Measurements from ENCODE around the gene ABCC1. TPM values are rescaled to one million over a fixed set of nuclear protein-coding genes. Genes with fewer than 3 reads are reported as not detected.
A peak's percentile ranks its signal among the peaks of the same experiment; 100 is the strongest.
"Not testable (repeated sequence)": the region's sequence is repeated elsewhere in the genome, so short reads cannot be mapped to it uniquely, and the experiment has no call there.

Gene ABCC1
- polyA plus RNA-seq, 1 experiment = 69.7 TPM

DNA sequence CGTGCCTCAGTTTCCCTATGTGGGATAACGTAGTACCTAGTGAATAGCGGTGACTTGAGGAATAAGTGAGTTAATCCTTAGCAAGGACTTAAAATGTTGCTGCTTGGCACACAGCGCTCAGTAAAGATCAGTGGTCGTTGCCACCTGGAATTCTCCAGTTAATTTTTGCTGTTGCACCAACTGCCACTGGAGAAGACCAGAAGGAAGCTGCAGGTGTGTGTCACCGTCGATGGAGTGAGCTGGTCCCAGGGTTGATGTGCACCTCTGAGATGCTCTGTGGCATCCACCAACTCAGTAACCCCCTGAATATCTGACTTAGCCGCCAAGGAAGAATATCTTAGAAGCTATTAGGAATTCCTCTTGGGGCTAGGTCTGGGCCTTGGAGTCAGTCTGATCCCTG is 4.1 kb downstream of the ABCC1 start:
- Histone ChIP-seq H3K9me3 (ENCODE audit: control insufficient read depth, insufficient read depth, low read length) (no peaks in the 10 kb centered on the region), H3K27ac (ENCODE audit: low read depth, low read length) (no peak overlapping the region), H3K4me3 (ENCODE audit: low read depth, low read length) (no peak overlapping the region), H3K27me3 (ENCODE audit: control insufficient read depth, insufficient read depth, low read length) (no peaks in the 10 kb centered on the region)
- TF ChIP-seq, protein P1, sequence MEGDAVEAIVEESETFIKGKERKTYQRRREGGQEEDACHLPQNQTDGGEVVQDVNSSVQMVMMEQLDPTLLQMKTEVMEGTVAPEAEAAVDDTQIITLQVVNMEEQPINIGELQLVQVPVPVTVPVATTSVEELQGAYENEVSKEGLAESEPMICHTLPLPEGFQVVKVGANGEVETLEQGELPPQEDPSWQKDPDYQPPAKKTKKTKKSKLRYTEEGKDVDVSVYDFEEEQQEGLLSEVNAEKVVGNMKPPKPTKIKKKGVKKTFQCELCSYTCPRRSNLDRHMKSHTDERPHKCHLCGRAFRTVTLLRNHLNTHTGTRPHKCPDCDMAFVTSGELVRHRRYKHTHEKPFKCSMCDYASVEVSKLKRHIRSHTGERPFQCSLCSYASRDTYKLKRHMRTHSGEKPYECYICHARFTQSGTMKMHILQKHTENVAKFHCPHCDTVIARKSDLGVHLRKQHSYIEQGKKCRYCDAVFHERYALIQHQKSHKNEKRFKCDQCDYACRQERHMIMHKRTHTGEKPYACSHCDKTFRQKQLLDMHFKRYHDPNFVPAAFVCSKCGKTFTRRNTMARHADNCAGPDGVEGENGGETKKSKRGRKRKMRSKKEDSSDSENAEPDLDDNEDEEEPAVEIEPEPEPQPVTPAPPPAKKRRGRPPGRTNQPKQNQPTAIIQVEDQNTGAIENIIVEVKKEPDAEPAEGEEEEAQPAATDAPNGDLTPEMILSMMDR (IDR thresholded peaks at IDR 0.05; ENCODE audit: low read depth, low read length) = no peak
- no peak for DNase-seq (ENCODE audit: low read depth, low spot score)
- ChIA-PET CTCF (interaction anchor here (1.7 kb wide), 1 partner anchor 79 kb away, joined by 4 read pairs; no protein-coding TSS in a partner anchor), POLR2A (no interaction called here)

DNA sequence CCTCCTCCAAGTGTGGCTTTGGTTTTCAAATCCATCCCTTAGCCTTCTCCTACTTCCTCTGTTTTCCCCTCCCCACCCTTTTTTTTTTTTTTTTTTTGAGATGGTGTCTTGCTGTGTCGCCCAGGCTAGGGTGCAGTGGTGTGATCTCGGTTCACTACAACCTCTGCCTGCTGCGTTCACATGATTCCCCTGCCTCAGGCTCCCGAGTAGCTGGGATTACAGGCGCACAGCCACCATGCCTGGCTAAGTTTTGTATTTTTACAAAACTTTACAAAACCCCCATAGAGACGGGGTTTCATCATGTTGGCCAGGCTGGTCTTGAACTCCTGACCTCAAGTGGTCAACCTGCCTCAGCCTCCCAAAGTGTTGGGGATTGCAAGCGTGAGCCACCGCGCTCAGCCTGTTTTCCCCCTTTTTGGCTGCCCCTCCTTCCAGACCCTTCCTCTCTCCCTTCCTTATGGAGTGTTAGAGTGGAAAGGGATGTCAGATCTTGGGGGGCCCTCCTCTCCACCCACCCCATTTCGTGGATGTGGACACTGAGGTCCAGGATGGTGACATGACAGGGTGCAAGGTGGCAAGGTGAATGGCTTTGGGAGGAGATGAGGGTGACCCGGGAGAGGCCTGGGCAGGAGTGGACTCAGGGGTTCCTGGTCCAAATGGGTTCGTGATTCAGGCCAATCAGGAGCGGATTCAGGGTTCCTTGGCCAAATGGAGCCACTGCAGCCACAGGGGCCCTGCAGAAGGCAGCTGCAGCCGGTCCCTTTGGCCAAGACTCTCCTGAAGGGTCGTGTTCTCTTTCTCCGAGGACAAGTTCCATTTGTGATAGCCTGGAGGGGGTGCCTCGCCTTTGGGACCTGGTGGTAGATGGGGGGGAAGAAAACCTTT is 4.8 kb downstream of the ABCC1 start:
- Histone ChIP-seq H3K27me3 (ENCODE audit: control insufficient read depth, insufficient read depth, low read length) (no peaks in the 10 kb centered on the region), H3K27ac (ENCODE audit: low read depth, low read length) (peak overlapping the region; percentile 21), H3K4me3 (ENCODE audit: low read depth, low read length) (no peak overlapping the region), H3K9me3 (ENCODE audit: control insufficient read depth, insufficient read depth, low read length) (no peaks in the 10 kb centered on the region)
- ChIA-PET CTCF (interaction anchor here (1.7 kb wide), 1 partner anchor 79 kb away, joined by 4 read pairs; no protein-coding TSS in a partner anchor), POLR2A (no interaction called here)
- TF ChIP-seq, protein P1 (IDR thresholded peaks at IDR 0.05; ENCODE audit: low read depth, low read length) = no peak
- no peak for DNase-seq (ENCODE audit: low read depth, low spot score)

DNA sequence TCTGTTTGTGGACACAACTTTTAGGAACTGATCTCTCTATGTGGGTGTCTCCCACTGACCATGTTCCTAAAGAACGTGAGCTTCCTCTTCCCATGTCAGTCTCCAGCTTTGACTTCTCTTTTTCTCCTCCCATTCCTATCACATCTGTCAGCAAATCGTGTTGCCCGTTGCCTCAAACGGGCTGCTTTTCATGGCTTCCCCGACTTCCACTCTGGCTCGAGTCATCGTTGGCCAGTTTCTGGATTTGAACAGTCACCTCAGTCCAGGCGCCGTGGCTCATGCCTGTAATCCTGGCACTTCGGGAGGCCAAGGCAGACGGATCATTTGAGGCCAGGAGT is 5.4 kb downstream of the ABCC1 start:
- Histone ChIP-seq H3K27ac (ENCODE audit: low read depth, low read length) (no peak overlapping the region), H3K4me3 (ENCODE audit: low read depth, low read length) (no peak overlapping the region), H3K27me3 (ENCODE audit: control insufficient read depth, insufficient read depth, low read length) (no peaks in the 10 kb centered on the region), H3K9me3 (ENCODE audit: control insufficient read depth, insufficient read depth, low read length) (no peaks in the 10 kb centered on the region)
- TF ChIP-seq, protein P1 (IDR thresholded peaks at IDR 0.05; ENCODE audit: low read depth, low read length) = no peak
- DNase-seq (ENCODE audit: low read depth, low spot score) = no peak
- CTCF ChIA-PET = interaction anchor here (1.7 kb wide), 1 partner anchor 80 kb away, joined by 4 read pairs; no protein-coding TSS in a partner anchor
- POLR2A ChIA-PET = no interaction called here

DNA sequence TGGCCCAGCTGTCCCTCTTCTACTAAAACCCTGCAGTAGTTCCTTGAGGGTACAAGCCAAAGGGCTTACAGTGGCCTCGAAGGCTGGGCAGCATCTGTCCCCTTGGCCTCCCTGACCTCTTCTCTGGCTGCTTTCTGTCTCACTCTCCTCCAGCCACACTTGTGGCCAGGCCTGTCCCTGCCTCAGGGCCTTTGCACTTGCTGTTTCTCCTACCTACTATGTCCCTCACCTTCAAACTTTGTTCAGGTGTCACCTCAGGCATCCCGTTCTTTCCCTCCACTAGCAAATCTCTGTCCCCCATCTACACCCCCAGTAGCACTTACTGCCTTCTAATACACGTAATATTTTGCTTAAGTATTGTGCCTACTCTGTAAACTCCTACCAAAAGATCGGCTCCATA is 6.0 kb downstream of the ABCC1 start:
- no peaks in the 10 kb centered on the region for H3K9me3 ChIP-seq (ENCODE audit: control insufficient read depth, insufficient read depth, low read length)
- no peaks in the 10 kb centered on the region for H3K27me3 ChIP-seq (ENCODE audit: control insufficient read depth, insufficient read depth, low read length)
- no peak overlapping the region for H3K27ac ChIP-seq (ENCODE audit: low read depth, low read length)
- H3K4me3 ChIP-seq (ENCODE audit: low read depth, low read length) = no peak overlapping the region
- TF ChIP-seq, protein P1 (IDR thresholded peaks at IDR 0.05; ENCODE audit: low read depth, low read length) = no peak
- POLR2A ChIA-PET = no interaction called here
- CTCF ChIA-PET = no interaction called here
- DNase-seq (ENCODE audit: low read depth, low spot score) = no peak

DNA sequence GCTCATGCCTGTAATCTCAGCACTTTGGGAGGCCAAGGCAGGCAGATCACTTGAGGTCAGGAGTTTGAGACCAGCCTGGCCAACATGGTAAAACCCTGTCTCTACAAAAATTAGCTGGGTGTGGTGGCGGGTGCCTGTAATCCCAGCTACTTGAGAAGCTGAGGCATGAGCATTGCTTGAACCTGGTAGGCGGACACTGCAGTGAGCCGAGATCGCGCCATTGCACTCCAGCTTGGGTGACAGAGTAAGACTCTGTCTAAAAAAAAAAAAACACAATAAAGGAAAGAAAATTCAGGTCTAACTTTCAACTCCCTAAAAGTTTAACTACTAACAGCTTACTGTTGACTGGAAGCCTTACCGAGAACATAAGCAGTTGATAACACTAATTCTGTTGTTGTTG is 6.7 kb downstream of the ABCC1 start:
- H3K27me3 ChIP-seq (ENCODE audit: control insufficient read depth, insufficient read depth, low read length); CTCF ChIA-PET; POLR2A ChIA-PET: not testable (repeated sequence)

More for the DNA sequence above, 6.7 kb downstream of the ABCC1 start:
- not testable (repeated sequence) for DNase-seq (ENCODE audit: low read depth, low spot score); H3K27ac ChIP-seq (ENCODE audit: low read depth, low read length); H3K9me3 ChIP-seq (ENCODE audit: control insufficient read depth, insufficient read depth, low read length); H3K4me3 ChIP-seq (ENCODE audit: low read depth, low read length)

Measured in AG04450 (cell line).